Omental fat pad (tissue), 4 donors: ENCODE results near the gene TTC9B. TPM values are rescaled to one million over a fixed set of nuclear protein-coding genes. Genes with fewer than 3 reads are reported as not detected.

Experiments used
- total RNA-seq, 4 donors: library from RNA; depleted of rRNA; stranded (reverse); fragments of >200 nt; gene quantifications; one replicate each; pipeline ENCODE4 v1.1.0, GENCODE V29; 2016

TTC9B gene
- total RNA-seq, 4 donors from 2014 or later, result 0.28 TPM; not detected in 3

Other genes starting within 250 kb of the TTC9B start
- 100 to 1,000 TPM in 1 of 4 donors, 10 to 100 TPM in 3; 52.6 to 141 (median 75.4) TPM for gene PSMC4, start 247.2 kb downstream of the TTC9B start, total RNA-seq
- 10 to 100 TPM in 1 of 4 donors, 1 to 10 TPM in 3; 1.4 to 11.8 (median 6.7) TPM for gene ZNF546, start 221.3 kb downstream of the TTC9B start, total RNA-seq
- gene ZNF780B, start 162.2 kb downstream of the TTC9B start, total RNA-seq, result 10 to 100 TPM in 2 of 4 donors, 1 to 10 TPM in 2; 7.2 to 17.8 (median 10.7) TPM
- gene ZNF780A, start 127.4 kb downstream of the TTC9B start, total RNA-seq, result 10 to 100 TPM in 3 of 4 donors, 1 to 10 TPM in 1; 4.8 to 14.7 (median 11.4) TPM
- gene MAP3K10, start 27.0 kb downstream of the TTC9B start, total RNA-seq, result 1 to 10 TPM; 5.9 to 9.7 (median 7.6) TPM
- gene CCNP, start 8.3 kb upstream of the TTC9B start, total RNA-seq, result 1 to 10 TPM in 1 of 4 donors, under 1 TPM in 2, not detected in 1; 0.37 to 1.1 (median 0.48) TPM
- gene AKT2, start 67.0 kb upstream of the TTC9B start, total RNA-seq, result 100 to 1,000 TPM in 2 of 4 donors, 10 to 100 TPM in 2; 84.7 to 151 (median 99.1) TPM
- gene C19orf47, start 130.0 kb upstream of the TTC9B start, total RNA-seq, result 10 to 100 TPM in 1 of 4 donors, 1 to 10 TPM in 3; 7.6 to 11.9 (median 8.3) TPM
- 100 to 1,000 TPM; 254 to 437 (median 351) TPM for gene PLD3, start 130.3 kb upstream of the TTC9B start, total RNA-seq
- 1 to 10 TPM in 1 of 4 donors, under 1 TPM in 1, not detected in 2; 0.24 to 2.2 TPM for gene HIPK4, start 171.8 kb upstream of the TTC9B start, total RNA-seq
- 1 to 10 TPM; 2.2 to 6.1 (median 4.3) TPM for gene PRX, start 195.0 kb upstream of the TTC9B start, total RNA-seq
- 10 to 100 TPM; 18.9 to 80.9 (median 37.7) TPM for gene SERTAD1, start 207.6 kb upstream of the TTC9B start, total RNA-seq
- gene SERTAD3, start 226.0 kb upstream of the TTC9B start, total RNA-seq, result 10 to 100 TPM; 18.5 to 37.3 (median 23.7) TPM
- gene BLVRB, start 247.4 kb upstream of the TTC9B start, total RNA-seq, result 100 to 1,000 TPM; 240 to 419 (median 329) TPM
- 1 to 10 TPM; 1.4 to 3.2 (median 3.0) TPM for gene SPTBN4, start 248.6 kb upstream of the TTC9B start, total RNA-seq